HFFc6 (cell line): ENCODE measurements around the gene RGS6. TPM values are rescaled to one million over a fixed set of nuclear protein-coding genes. Genes with fewer than 3 reads are reported as not detected.

Source experiments
- DNase-seq: peaks from one replicate; pipeline ENCODE4 v3.0.0-alpha.2; 2018
- H3K27ac Mint-ChIP-seq: 2 replicates; pipeline ENCODE4 v1.8.0; 2020; ENCODE audit warnings: mild to moderate bottlenecking, mixed read lengths
- H3K27me3 Mint-ChIP-seq: 2 replicates; pipeline ENCODE4 v1.8.0; 2021; ENCODE audit warnings: mild to moderate bottlenecking, moderate library complexity, mixed read lengths; ENCODE audit not compliant: insufficient read depth
- H3K36me3 Mint-ChIP-seq: 2 replicates; pipeline ENCODE4 v1.8.0; 2021; ENCODE audit warnings: low read depth, mixed read lengths
- H3K4me1 Mint-ChIP-seq: 2 replicates; pipeline ENCODE4 v1.8.0; 2020; ENCODE audit warnings: low read depth, mixed read lengths
- H3K4me3 Mint-ChIP-seq: 2 replicates; pipeline ENCODE4 v1.8.0; 2020; ENCODE audit warnings: mild to moderate bottlenecking, moderate library complexity, mixed read lengths
- H3K9me3 Mint-ChIP-seq: 2 replicates; pipeline ENCODE4 v1.8.0; 2020; ENCODE audit warnings: mild to moderate bottlenecking, mixed read lengths
- CTCF ChIP-seq: fragments of 200-600 bp; sonication (generic); IDR thresholded peaks from 2 replicates; pipeline ENCODE4 v1.5.0; 2021; ENCODE audit warnings: antibody characterized with exemption, mild to moderate bottlenecking
- total RNA-seq, 6 experiments: library from RNA; stranded (reverse); fragmentation: NEBNext Ultra II Directional; extraction: Animal tissue kit (Norgen Biotek cat#: 25700); gene quantifications; 2 replicates in 1 of 6; 3 replicates in 5 of 6; pipeline ENCODE4 v1.2.3, GENCODE V29; 2021

The RGS6 gene
- total RNA-seq, 6 experiments from 2014 or later, result not detected

- H3K36me3 Mint-ChIP-seq, result no peaks in the 10 kb centered on the region; the same call in 1 of the 2 replicates
- no peaks in the 10 kb centered on the region for H3K4me1 Mint-ChIP-seq
- peaks cover 19% of the 10 kb centered on the region; the same call in 1 of the 2 replicates for H3K9me3 Mint-ChIP-seq
- no peak overlapping the region for H3K27ac Mint-ChIP-seq
- DNase-seq, result no peak
- TF ChIP-seq CTCF, result no peak
- H3K4me3 Mint-ChIP-seq, result no peak overlapping the region
- 0 out of 2 replicates have a peak, but pooled peaks cover 2% of the 10 kb centered on the region for H3K27me3 Mint-ChIP-seq
These were observed 378.9 kb downstream of the RGS6 start for GRCh38 chr14:72311116-72311515.

- no peak for DNase-seq
- no peak overlapping the region for H3K4me3 Mint-ChIP-seq
- 0 out of 2 replicates have a peak, but pooled peaks cover 2% of the 10 kb centered on the region for H3K27me3 Mint-ChIP-seq
- H3K36me3 Mint-ChIP-seq, result no peaks in the 10 kb centered on the region
- H3K4me1 Mint-ChIP-seq, result no peaks in the 10 kb centered on the region
- peaks cover 18% of the 10 kb centered on the region; the same call in 1 of the 2 replicates for H3K9me3 Mint-ChIP-seq
- no peak for TF ChIP-seq CTCF
- no peak overlapping the region for H3K27ac Mint-ChIP-seq
These were observed 379.3 kb downstream of the RGS6 start for GRCh38 chr14:72311516-72311915.

GRCh38 chr14:72314808-72315435, 382.7 kb downstream of the RGS6 start:
- no peak overlapping the region for H3K4me3 Mint-ChIP-seq
- H3K27me3 Mint-ChIP-seq, result no peaks in the 10 kb centered on the region
- no peak overlapping the region for H3K27ac Mint-ChIP-seq
- no peaks in the 10 kb centered on the region for H3K4me1 Mint-ChIP-seq
- no peaks in the 10 kb centered on the region for H3K36me3 Mint-ChIP-seq
- no peak for TF ChIP-seq CTCF
- no peak for DNase-seq
- peaks cover 23% of the 10 kb centered on the region; the same call in 1 of the 2 replicates for H3K9me3 Mint-ChIP-seq

- Mint-ChIP-seq H3K36me3 (no peaks in the 10 kb centered on the region), H3K27me3 (no peaks in the 10 kb centered on the region), H3K4me3 (no peak overlapping the region), H3K4me1 (no peaks in the 10 kb centered on the region), H3K27ac (no peak overlapping the region), H3K9me3 (peaks cover 20% of the 10 kb centered on the region; the same call in 1 of the 2 replicates)
- no peak for DNase-seq
- TF ChIP-seq CTCF, result no peak
These were observed 383.5 kb downstream of the RGS6 start for GRCh38 chr14:72315714-72316113.

GRCh38 chr14:72318648-72319047, 386.4 kb downstream of the RGS6 start:
- Mint-ChIP-seq H3K27me3 (no peaks in the 10 kb centered on the region), H3K27ac (no peak overlapping the region), H3K4me3 (peak overlapping the region; percentile 61; the same call in 1 of the 2 replicates), H3K36me3 (no peaks in the 10 kb centered on the region), H3K9me3 (peaks cover 11% of the 10 kb centered on the region; the same call in 1 of the 2 replicates), H3K4me1 (no peaks in the 10 kb centered on the region)
- no peak for TF ChIP-seq CTCF
- DNase-seq, result no peak
